Ectodermal cell (in vitro differentiated cells): ENCODE measurements around the gene TMEM92.

Experiments
- H3K27ac ChIP-seq: 2 replicates; pipeline ENCODE4 v1.7.0; 2013; ENCODE audit warnings: mild to moderate bottlenecking, low read depth, low read length; ENCODE audit not compliant: insufficient read depth, poor library complexity, severe bottlenecking
- H3K27me3 ChIP-seq: 2 replicates; pipeline ENCODE4 v1.7.0; 2013; ENCODE audit warnings: mild to moderate bottlenecking, low read length; ENCODE audit not compliant: insufficient read depth, control insufficient read depth, poor library complexity, severe bottlenecking
- H3K36me3 ChIP-seq: one replicate; pipeline ENCODE4 v1.7.0; 2013; ENCODE audit warnings: low read length; ENCODE audit not compliant: control insufficient read depth, insufficient read depth
- H3K4me1 ChIP-seq: one replicate; pipeline ENCODE4 v1.7.0; 2013; ENCODE audit warnings: low read length; ENCODE audit not compliant: control insufficient read depth, insufficient read depth
- H3K4me3 ChIP-seq: 2 replicates; pipeline ENCODE4 v1.7.0; 2013; ENCODE audit warnings: low read depth, low read length, control low read depth; ENCODE audit not compliant: insufficient read depth
- H3K9me3 ChIP-seq: 2 replicates; pipeline ENCODE4 v1.7.0; 2013; ENCODE audit warnings: mild to moderate bottlenecking, low read length, moderate library complexity; ENCODE audit not compliant: control insufficient read depth
- WGBS, 2 experiments: methylation state at CpG; one replicate each; pipeline ENCODE4 v1.1.7; 2013; ENCODE audit warnings: missing lambda C conversion rate in 2 of 2; 5-methylcytosine and 5-hydroxymethylcytosine counted together

Gene TMEM92

GRCh38 chr17:50276588-50277356 lies 2.5 kb downstream of the TMEM92 start:
- no peaks in the 10 kb centered on the region for H3K36me3 ChIP-seq
- no peak overlapping the region for H3K27ac ChIP-seq
- H3K9me3 ChIP-seq = no peaks in the 10 kb centered on the region
- H3K4me3 ChIP-seq = no peak overlapping the region
- 57 to 58% methylated on average over 6 to 8 of the region's 8 CpGs for WGBS, 2 experiments
- H3K4me1 ChIP-seq = peaks cover 19% of the 10 kb centered on the region
- H3K27me3 ChIP-seq = peaks cover 23% of the 10 kb centered on the region

DNA sequence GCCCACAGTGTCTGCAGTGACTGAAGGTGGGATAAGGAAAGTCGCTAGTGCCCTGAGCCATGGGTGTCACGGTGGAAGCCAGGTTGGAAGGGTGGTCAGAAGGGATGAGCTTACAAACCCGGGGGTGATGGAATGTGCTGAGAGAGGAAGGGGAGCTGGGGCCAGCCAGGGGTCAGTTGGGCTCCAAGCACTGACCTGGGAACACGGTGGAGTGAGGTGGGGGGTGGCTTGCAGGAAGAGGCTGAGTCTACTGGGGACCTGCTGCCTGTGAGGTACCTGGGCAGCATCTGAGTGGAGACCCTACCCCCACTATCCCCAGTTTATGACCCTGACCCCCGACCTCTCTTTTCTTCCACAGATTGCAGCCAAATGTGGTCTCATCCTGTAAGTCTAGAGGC lies 3.1 kb downstream of the TMEM92 start:
- Histone ChIP-seq H3K36me3 (no peaks in the 10 kb centered on the region), H3K27ac (no peak overlapping the region), H3K27me3 (peaks cover 17% of the 10 kb centered on the region), H3K4me1 (peaks cover 14% of the 10 kb centered on the region), H3K4me3 (no peak overlapping the region), H3K9me3 (no peaks in the 10 kb centered on the region)
- WGBS, 2 experiments = 58 to 59% methylated on average over 5 of the region's 5 CpGs

GRCh38 chr17:50278526-50279180 lies 4.4 kb downstream of the TMEM92 start:
- 90 to 91% methylated on average over 14 of the region's 14 CpGs for WGBS, 2 experiments
- peaks cover 7% of the 10 kb centered on the region for H3K27me3 ChIP-seq

GRCh38 chr17:50279181-50279526 lies 4.9 kb downstream of the TMEM92 start:
- Histone ChIP-seq H3K9me3 (no peaks in the 10 kb centered on the region), H3K4me1 (peaks cover 16% of the 10 kb centered on the region), H3K36me3 (no peaks in the 10 kb centered on the region), H3K27ac (no peak overlapping the region), H3K4me3 (no peak overlapping the region), H3K27me3 (peaks cover 3% of the 10 kb centered on the region)
- WGBS, 2 experiments = 78 to 82% methylated on average over 4 of the region's 4 CpGs

More at GRCh38 chr17:50278526-50279180, 4.4 kb downstream of the TMEM92 start:
- Histone ChIP-seq H3K27ac (no peak overlapping the region), H3K9me3 (no peaks in the 10 kb centered on the region), H3K4me3 (no peak overlapping the region), H3K4me1 (peaks cover 12% of the 10 kb centered on the region), H3K36me3 (no peaks in the 10 kb centered on the region)

GRCh38 chr17:50279639-50280038 lies 5.4 kb downstream of the TMEM92 start:
- Histone ChIP-seq H3K9me3 (no peaks in the 10 kb centered on the region), H3K27me3 (no peaks in the 10 kb centered on the region), H3K36me3 (no peaks in the 10 kb centered on the region), H3K4me1 (peaks cover 16% of the 10 kb centered on the region), H3K4me3 (no peak overlapping the region), H3K27ac (no peak overlapping the region)
- 91 to 96% methylated on average over 7 of the region's 7 CpGs for WGBS, 2 experiments

DNA sequence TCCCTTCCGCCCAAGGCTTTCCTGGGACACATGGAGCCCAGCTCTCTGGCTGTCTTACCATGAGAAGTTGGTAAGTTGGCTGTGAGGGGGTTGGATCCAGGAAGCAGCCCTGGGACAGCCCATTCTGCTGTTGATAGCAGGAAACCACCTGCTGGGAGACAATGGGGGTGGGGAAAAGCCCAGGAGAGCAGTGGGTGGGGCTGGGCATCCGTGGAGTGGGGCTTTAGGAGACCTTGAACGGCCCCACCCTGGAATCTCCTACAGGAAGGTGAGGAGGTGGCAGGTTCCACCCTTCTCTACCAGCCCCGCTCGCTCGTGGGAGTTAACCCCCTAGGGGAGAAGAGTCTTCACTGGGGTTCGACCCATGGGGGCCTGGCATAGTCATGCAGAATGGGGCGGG lies 5.8 kb downstream of the TMEM92 start:
- H3K27me3 ChIP-seq = no peaks in the 10 kb centered on the region
- no peak overlapping the region for H3K27ac ChIP-seq
- WGBS, 2 experiments = 73 to 78% methylated on average over 8 of the region's 8 CpGs

DNA sequence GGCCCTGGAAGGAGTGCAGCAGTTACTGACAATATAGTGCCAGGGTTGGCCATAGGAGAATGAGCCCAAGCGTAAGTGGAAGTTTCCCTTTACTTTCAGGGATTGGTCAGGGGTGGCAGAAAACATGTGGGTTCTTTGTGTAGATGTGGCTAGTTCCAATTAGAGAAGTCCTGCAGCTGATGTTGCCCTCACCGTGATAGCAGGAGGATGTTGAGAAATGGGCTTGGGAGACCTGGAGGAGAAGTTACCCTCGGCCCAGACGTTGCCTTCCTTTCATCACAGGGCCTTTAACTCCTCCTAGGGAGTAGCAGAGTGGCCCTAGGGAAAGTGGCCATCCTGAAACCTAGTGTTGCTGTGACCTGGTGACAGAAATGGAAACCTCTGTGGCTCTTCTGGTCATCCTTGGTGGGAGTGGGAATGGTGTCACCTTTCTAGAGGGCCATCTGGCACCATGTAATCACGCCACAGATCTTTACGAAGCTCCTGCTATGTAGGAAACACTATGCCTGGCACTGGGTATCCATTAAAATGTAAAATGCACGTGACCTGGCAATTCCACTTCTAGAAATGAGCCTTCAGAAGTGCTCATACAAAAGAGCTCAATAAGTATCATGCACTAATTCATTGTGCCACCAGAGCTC lies 6.7 kb downstream of the TMEM92 start:
- 93 to 94% methylated on average over 7 of the region's 7 CpGs for WGBS, 2 experiments

More for the DNA sequence above, 5.8 kb downstream of the TMEM92 start:
- H3K36me3 ChIP-seq = no peaks in the 10 kb centered on the region
- H3K4me3 ChIP-seq = no peak overlapping the region
- peaks cover 13% of the 10 kb centered on the region for H3K4me1 ChIP-seq
- H3K9me3 ChIP-seq = no peaks in the 10 kb centered on the region

DNA sequence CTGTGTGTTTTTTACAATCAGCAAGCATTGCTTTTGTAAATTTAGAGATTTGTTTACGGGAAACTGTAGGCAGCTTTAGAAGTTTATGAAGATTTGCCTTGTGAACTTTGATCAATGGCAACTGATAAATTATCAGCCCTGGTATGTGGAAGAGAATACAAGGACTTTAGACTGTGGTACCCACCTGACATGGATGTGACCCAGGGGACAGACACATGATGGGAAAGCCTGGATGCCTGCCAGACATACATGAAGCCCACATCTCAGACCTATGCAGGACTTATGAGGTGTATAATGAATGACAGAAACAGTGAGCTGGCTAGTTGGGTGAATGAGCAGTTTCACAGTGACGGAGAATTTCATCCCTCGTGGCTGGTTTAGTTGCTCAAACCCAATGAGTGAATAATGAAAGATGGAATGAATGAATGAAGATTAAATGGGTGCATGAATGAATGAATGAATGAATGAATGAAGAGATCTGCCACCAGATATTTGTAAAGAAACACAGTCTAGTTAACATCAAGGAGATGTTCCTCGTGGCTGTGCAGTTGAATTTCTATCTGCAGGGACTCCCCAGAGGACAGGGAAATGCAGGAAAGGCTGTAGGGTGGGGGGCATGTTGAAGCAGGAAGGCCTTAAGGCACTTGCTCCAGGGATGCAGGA lies 7.6 kb downstream of the TMEM92 start:
- H3K36me3 ChIP-seq = no peaks in the 10 kb centered on the region
- no peak overlapping the region for H3K27ac ChIP-seq
- H3K4me3 ChIP-seq = no peak overlapping the region
- H3K4me1 ChIP-seq = peaks cover 13% of the 10 kb centered on the region
- H3K27me3 ChIP-seq = no peaks in the 10 kb centered on the region
- no peaks in the 10 kb centered on the region for H3K9me3 ChIP-seq
- WGBS, 2 experiments = 92 to 94% methylated on average over 4 of the region's 4 CpGs

More for the DNA sequence above, 6.7 kb downstream of the TMEM92 start:
- H3K4me3 ChIP-seq = no peak overlapping the region
- no peaks in the 10 kb centered on the region for H3K27me3 ChIP-seq
- H3K4me1 ChIP-seq = peaks cover 13% of the 10 kb centered on the region
- H3K36me3 ChIP-seq = no peaks in the 10 kb centered on the region
- H3K27ac ChIP-seq = no peak overlapping the region
- H3K9me3 ChIP-seq = no peaks in the 10 kb centered on the region

GRCh38 chr17:50283246-50283645 lies 9.0 kb downstream of the TMEM92 start:
- no peaks in the 10 kb centered on the region for H3K9me3 ChIP-seq
- no peak overlapping the region for H3K27ac ChIP-seq
- no peaks in the 10 kb centered on the region for H3K27me3 ChIP-seq
- H3K36me3 ChIP-seq = no peaks in the 10 kb centered on the region
- H3K4me3 ChIP-seq = no peak overlapping the region
- 95% methylated on average over 10 of the region's 10 CpGs for WGBS, 2 experiments
- H3K4me1 ChIP-seq = peaks cover 13% of the 10 kb centered on the region

DNA sequence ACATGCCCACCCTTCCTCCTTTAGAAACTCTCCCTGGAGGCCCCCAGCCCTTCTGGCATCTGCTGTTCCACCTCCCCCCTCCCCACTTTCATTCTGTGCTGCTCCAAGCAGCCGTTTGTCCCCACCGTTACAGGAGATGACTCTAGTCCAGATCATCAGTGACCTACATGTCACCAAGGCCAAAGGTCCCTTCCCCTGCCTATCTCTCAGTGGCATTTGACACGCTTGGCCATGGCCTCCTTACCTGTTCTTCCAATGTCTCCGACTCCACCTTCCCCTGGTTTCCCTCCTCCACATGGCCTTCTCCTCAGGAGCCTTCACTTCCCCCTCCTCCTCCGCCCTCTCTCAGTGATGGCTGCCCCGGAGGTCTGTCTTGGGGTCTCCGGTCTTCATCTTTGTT lies 9.4 kb downstream of the TMEM92 start:
- Histone ChIP-seq H3K36me3 (no peaks in the 10 kb centered on the region), H3K4me1 (peaks cover 13% of the 10 kb centered on the region), H3K4me3 (no peak overlapping the region), H3K27ac (no peak overlapping the region), H3K9me3 (no peaks in the 10 kb centered on the region), H3K27me3 (no peaks in the 10 kb centered on the region)
- 80 to 82% methylated on average over 7 of the region's 7 CpGs for WGBS, 2 experiments
